ENCODE data around the gene SLC25A4.
A peak's percentile ranks its signal among the peaks of the same experiment; 100 is the strongest.

SLC25A4 gene

GRCh38 chr4:185143601-185143969, 519 bp downstream of the SLC25A4 start:
- ATAC-seq, result peak; percentile 31
- TF ChIP-seq OSR1 (CRISPR knock-in tag; IDR thresholded peaks at IDR 0.05) (no peak), ZFP3 (CRISPR knock-in tag; IDR thresholded peaks at IDR 0.05) (no peak), CSRNP3 (CRISPR knock-in tag; IDR thresholded peaks at IDR 0.05) (no peak), SNAI2 (CRISPR knock-in tag; IDR thresholded peaks at IDR 0.05) (no peak), ARNTL (CRISPR knock-in tag; IDR thresholded peaks at IDR 0.05; ENCODE audit: borderline replicate concordance, low read depth) (no peak), TCF4 (CRISPR knock-in tag; IDR thresholded peaks at IDR 0.05; ENCODE audit: borderline replicate concordance) (no peak), ZFP30 (CRISPR knock-in tag; IDR thresholded peaks at IDR 0.05) (no peak), TSHZ2 (CRISPR knock-in tag; IDR thresholded peaks at IDR 0.05) (no peak), BACH2 (CRISPR knock-in tag; IDR thresholded peaks at IDR 0.05; ENCODE audit: borderline replicate concordance) (no peak), CSDC2 (CRISPR knock-in tag; IDR thresholded peaks at IDR 0.05) (no peak), ZC3H10 (CRISPR knock-in tag; IDR thresholded peaks at IDR 0.05) (no peak), ZNF565 (CRISPR knock-in tag; conservative IDR thresholded peaks at IDR 0.05; ENCODE audit: low read depth) (no peak), TOX (CRISPR knock-in tag; IDR thresholded peaks at IDR 0.05; ENCODE audit: borderline replicate concordance) (no peak), PATZ1 (CRISPR knock-in tag; IDR thresholded peaks at IDR 0.05; ENCODE audit: borderline replicate concordance) (no peak), RARB (CRISPR knock-in tag; IDR thresholded peaks at IDR 0.05) (no peak), POU6F1 (CRISPR knock-in tag; IDR thresholded peaks at IDR 0.05; ENCODE audit: borderline replicate concordance, low read depth) (no peak), GLIS3 (CRISPR knock-in tag; IDR thresholded peaks at IDR 0.05) (no peak), ZNF70 (CRISPR knock-in tag; IDR thresholded peaks at IDR 0.05) (no peak)

GRCh38 chr4:185144601-185145240, 1.7 kb downstream of the SLC25A4 start:
- TF ChIP-seq TSHZ2 (CRISPR knock-in tag; IDR thresholded peaks at IDR 0.05) (no peak), ISL1 (CRISPR knock-in tag; IDR thresholded peaks at IDR 0.05) (no peak), ZFP3 (CRISPR knock-in tag; IDR thresholded peaks at IDR 0.05) (no peak), OSR1 (CRISPR knock-in tag; IDR thresholded peaks at IDR 0.05) (no peak), ZNF70 (CRISPR knock-in tag; IDR thresholded peaks at IDR 0.05) (no peak), RARB (CRISPR knock-in tag; IDR thresholded peaks at IDR 0.05) (no peak), ARNTL (CRISPR knock-in tag; IDR thresholded peaks at IDR 0.05; ENCODE audit: borderline replicate concordance, low read depth) (no peak), PATZ1 (CRISPR knock-in tag; IDR thresholded peaks at IDR 0.05; ENCODE audit: borderline replicate concordance) (no peak), CSRNP3 (CRISPR knock-in tag; IDR thresholded peaks at IDR 0.05) (no peak), ZNF8 (CRISPR knock-in tag; IDR thresholded peaks at IDR 0.05) (no peak), POU6F1 (CRISPR knock-in tag; IDR thresholded peaks at IDR 0.05; ENCODE audit: borderline replicate concordance, low read depth) (no peak), ZC3H10 (CRISPR knock-in tag; IDR thresholded peaks at IDR 0.05) (no peak), TOX (CRISPR knock-in tag; IDR thresholded peaks at IDR 0.05; ENCODE audit: borderline replicate concordance) (no peak), ESRRG (CRISPR knock-in tag; IDR thresholded peaks at IDR 0.05) (no peak)
- ATAC-seq, result no peak

All from SK-N-SH treated with all-trans-retinoic acid at 6 μM for 48 hours (cell line).